ENCODE measurements around the gene COL1A1. TPM values are rescaled to one million over a fixed set of nuclear protein-coding genes. Genes with fewer than 3 reads are reported as not detected.

Gene COL1A1
- total and polyA plus RNA-seq, 2 of the 13 experiments (the other 11 are each of a cell fraction or from before 2014, with no cell fraction given): 0.05 TPM; not detected in 1

GRCh38 chr17:50200457-50201275 is 765 bp downstream of the COL1A1 start (continued):
- TF ChIP-seq, protein P1, sequence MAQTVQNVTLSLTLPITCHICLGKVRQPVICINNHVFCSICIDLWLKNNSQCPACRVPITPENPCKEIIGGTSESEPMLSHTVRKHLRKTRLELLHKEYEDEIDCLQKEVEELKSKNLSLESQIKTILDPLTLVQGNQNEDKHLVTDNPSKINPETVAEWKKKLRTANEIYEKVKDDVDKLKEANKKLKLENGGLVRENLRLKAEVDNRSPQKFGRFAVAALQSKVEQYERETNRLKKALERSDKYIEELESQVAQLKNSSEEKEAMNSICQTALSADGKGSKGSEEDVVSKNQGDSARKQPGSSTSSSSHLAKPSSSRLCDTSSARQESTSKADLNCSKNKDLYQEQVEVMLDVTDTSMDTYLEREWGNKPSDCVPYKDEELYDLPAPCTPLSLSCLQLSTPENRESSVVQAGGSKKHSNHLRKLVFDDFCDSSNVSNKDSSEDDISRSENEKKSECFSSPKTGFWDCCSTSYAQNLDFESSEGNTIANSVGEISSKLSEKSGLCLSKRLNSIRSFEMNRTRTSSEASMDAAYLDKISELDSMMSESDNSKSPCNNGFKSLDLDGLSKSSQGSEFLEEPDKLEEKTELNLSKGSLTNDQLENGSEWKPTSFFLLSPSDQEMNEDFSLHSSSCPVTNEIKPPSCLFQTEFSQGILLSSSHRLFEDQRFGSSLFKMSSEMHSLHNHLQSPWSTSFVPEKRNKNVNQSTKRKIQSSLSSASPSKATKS (CRISPR knock-in tag; IDR thresholded peaks at IDR 0.05): no peak
- no peak for TF ChIP-seq RFX5 (IDR thresholded peaks at IDR 0.05; ENCODE audit: low read depth, low read length)
- no peak for TF ChIP-seq ATF6 (CRISPR knock-in tag; conservative IDR thresholded peaks at IDR 0.05)
- 0 out of 2 replicates have a peak, but pooled peaks have one; percentile 26 for TF ChIP-seq FIP1L1 (IDR thresholded peaks at IDR 0.05; ENCODE audit: borderline replicate concordance, insufficient read depth, low read depth, low read length)
- no peak for TF ChIP-seq ZNF354B (CRISPR knock-in tag; IDR thresholded peaks at IDR 0.05)
- TF ChIP-seq, protein P2, sequence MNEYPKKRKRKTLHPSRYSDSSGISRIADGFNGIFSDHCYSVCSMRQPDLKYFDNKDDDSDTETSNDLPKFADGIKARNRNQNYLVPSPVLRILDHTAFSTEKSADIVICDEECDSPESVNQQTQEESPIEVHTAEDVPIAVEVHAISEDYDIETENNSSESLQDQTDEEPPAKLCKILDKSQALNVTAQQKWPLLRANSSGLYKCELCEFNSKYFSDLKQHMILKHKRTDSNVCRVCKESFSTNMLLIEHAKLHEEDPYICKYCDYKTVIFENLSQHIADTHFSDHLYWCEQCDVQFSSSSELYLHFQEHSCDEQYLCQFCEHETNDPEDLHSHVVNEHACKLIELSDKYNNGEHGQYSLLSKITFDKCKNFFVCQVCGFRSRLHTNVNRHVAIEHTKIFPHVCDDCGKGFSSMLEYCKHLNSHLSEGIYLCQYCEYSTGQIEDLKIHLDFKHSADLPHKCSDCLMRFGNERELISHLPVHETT (CRISPR knock-in tag; conservative IDR thresholded peaks at IDR 0.05): no peak
- TF ChIP-seq, protein P3, sequence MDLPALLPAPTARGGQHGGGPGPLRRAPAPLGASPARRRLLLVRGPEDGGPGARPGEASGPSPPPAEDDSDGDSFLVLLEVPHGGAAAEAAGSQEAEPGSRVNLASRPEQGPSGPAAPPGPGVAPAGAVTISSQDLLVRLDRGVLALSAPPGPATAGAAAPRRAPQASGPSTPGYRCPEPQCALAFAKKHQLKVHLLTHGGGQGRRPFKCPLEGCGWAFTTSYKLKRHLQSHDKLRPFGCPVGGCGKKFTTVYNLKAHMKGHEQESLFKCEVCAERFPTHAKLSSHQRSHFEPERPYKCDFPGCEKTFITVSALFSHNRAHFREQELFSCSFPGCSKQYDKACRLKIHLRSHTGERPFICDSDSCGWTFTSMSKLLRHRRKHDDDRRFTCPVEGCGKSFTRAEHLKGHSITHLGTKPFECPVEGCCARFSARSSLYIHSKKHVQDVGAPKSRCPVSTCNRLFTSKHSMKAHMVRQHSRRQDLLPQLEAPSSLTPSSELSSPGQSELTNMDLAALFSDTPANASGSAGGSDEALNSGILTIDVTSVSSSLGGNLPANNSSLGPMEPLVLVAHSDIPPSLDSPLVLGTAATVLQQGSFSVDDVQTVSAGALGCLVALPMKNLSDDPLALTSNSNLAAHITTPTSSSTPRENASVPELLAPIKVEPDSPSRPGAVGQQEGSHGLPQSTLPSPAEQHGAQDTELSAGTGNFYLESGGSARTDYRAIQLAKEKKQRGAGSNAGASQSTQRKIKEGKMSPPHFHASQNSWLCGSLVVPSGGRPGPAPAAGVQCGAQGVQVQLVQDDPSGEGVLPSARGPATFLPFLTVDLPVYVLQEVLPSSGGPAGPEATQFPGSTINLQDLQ (CRISPR knock-in tag; IDR thresholded peaks at IDR 0.05): no peak
- TF ChIP-seq MEF2D (CRISPR knock-in tag; IDR thresholded peaks at IDR 0.05): no peak; the same call in 1 of the 2 replicates
- peak; percentile 26; the same call in 1 of the 2 replicates for TF ChIP-seq ZNF230 (CRISPR knock-in tag; IDR thresholded peaks at IDR 0.05)
- TF ChIP-seq ZNF350 (CRISPR knock-in tag; IDR thresholded peaks at IDR 0.05; ENCODE audit: borderline replicate concordance, low read depth): no peak; the same call in 1 of the 2 replicates
- TF ChIP-seq ZFX (CRISPR knock-in tag; IDR thresholded peaks at IDR 0.05; ENCODE audit: low read depth): no peak
- TF ChIP-seq DNMT1 (CRISPR knock-in tag; IDR thresholded peaks at IDR 0.05): no peak
- no peak for TF ChIP-seq POLR2AphosphoS2 (IDR thresholded peaks at IDR 0.05; ENCODE audit: low read depth, low read length)
- TF ChIP-seq ZNF589 (CRISPR knock-in tag; conservative IDR thresholded peaks at IDR 0.05): no peak
- TF ChIP-seq ZBTB7A (CRISPR knock-in tag; IDR thresholded peaks at IDR 0.05): no peak
- TF ChIP-seq ZMAT3 (CRISPR knock-in tag; conservative IDR thresholded peaks at IDR 0.05): no peak
- TF ChIP-seq PITX1 (CRISPR knock-in tag; IDR thresholded peaks at IDR 0.05): no peak; the same call in 1 of the 2 replicates
- no peak for TF ChIP-seq ZNF513 (CRISPR knock-in tag; conservative IDR thresholded peaks at IDR 0.05)
- TF ChIP-seq ZC3H13 (CRISPR knock-in tag; IDR thresholded peaks at IDR 0.05): no peak
